Skin of body (tissue), 3 donors: ENCODE results near the gene TRANK1. TPM values are rescaled to one million over a fixed set of nuclear protein-coding genes. Genes with fewer than 3 reads are reported as not detected.

Experiments
- DNase-seq: peaks from one replicate; lab custom pipeline; 2025; lab: John Stamatoyannopoulos, UW
- small RNA-seq: library from RNA; depleted of rRNA; stranded (forward); fragments of <200 nt; gene quantifications from one replicate; pipeline ENCODE3, GENCODE V24; 2014; ENCODE audit warnings: low replicate concordance
- total RNA-seq: library from RNA; depleted of rRNA; stranded (reverse); fragments of >200 nt; gene quantifications from one replicate; pipeline ENCODE4 v1.2.3, GENCODE V29; 2014

TRANK1 gene
- total RNA-seq, 1 donor from 2014 or later = 7.9 TPM

DNA sequence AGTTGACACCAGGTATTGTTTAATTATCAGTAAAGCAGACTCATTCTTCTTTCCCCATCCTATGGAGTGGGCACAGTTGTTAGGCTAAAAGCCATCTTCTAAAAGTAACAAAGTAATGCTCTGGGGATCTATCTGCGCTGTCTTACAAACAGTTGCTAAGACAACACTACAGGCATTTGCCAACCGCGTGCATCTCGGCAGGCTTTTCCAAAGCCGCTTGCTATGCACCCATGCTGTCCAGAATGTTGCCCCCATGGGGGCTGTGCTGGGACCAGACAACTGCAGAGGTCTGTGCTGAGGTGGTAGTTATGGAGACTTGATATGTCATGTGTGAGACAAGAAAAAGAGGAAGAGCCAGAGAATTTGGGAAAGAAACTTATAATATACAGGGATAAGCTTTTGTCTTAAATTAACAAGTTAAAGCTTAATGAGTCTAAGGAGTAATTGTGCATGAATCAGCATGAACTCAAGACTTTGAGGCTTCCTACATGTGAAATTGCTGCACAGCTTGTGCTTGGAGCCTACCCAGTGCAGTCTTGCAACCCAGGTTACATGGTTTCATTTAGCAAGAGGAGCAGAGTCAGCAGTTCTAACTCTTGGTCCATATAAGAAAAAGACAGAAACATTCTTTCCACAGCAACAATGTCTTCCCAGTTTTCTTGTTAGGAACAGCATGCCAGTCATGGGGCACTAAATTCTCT is 141.6 kb downstream of the TRANK1 start:
- DNase-seq = no peak

DNA sequence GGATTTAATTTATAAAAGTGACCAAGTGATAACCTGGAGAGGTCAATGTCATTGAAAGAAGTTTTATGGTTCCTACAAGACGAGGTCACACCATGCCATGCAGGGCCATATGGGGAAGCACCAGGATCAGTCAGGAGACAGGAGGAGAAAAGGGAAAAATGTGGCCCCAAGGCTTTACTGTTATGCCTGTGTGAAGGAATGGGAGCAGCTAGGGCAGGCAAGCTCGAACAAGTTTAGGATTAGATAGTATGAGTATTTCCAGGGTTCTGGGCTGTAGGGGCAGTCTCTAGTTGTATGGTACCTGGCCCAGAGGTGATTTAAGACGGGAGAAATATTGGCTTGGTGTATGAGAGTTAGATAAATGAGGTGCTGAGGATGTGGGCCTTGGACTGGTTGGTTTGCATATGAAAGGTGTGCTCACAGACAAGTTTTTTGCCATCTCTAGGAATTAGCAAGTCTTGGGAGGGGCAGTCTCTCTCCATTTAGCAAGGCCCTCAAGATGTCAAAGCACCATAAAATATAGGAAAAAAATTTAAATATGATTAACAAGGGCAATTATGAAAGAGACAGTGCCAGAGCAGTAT is 144.2 kb downstream of the TRANK1 start:
- DNase-seq = no peak

DNA sequence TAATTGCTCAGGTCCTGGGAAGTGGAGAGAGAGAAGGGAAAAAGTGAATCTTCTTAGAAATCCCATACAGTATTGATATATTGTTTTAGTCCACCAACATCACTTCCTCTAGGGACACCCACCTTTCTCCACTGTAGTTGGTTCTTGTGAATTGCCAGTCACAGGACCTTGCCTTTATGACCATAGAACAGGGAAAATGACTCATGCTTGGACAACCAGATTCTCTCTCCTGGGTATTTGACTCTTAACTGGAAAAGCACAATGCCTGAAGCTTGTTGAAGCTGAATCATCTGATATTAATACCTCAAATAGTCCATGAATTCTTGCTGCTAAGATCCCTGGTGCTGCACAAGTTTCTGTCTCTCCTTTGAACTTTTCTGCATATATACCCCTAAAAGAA is 148.0 kb downstream of the TRANK1 start:
- DNase-seq = no peak

DNA sequence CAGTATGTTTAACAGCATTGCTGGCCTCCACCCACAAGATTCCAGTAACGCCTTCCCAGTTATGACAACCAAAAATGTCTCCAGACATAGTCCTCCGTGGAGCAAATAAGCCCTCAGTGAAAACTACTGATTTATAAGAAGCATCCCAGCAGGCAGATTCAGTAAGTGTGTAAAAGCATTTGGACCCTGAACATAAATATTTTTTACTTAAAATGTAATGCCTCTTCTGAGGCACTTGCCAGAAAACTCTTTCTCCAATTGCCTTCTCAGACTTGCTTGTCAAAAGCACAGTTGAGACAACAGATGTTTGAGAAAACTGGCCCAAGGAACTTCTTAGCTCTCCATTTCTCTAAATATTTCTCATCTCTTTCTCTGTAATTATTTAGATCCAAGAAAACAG is 148.7 kb downstream of the TRANK1 start:
- no peak for DNase-seq

DNA sequence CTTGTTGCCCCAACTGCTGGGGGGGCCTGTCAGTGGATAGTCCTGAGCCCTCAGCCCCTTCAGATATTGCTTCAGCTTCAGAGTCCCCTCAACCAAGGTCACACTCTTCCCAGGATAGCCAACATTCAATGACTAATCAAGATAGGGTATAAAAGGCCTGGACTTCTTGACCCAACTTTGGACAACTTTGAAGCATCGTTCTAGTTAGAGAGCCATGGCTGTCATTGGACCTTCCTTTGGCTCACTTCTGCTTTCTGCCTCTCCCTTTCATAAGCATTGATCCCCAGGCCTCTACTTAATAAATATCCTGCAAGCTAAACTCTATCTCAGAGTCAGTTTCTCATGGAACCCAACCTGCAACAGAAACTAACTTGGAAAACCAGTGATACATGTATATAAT is 149.2 kb downstream of the TRANK1 start:
- no peak for DNase-seq

DNA sequence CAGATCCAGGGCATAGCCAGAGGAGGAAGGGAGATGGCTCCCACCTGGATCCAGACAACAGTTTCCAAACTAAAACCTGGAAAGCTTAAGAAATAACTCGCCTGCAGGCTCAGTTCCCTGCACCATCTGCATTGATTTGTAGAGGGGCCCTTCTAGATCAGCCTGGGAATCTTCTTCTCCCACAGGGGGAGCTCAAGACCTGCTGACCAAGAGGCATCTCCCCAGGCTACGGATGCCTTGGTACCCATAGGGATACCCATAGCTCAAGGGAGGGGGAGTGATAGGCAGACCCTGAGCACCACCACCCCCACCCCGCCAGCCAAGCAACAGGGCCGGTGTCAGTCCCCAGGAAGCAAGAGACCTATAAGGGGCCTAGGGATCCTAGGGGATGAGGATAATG is 152.5 kb downstream of the TRANK1 start:
- DNase-seq = no peak

DNA sequence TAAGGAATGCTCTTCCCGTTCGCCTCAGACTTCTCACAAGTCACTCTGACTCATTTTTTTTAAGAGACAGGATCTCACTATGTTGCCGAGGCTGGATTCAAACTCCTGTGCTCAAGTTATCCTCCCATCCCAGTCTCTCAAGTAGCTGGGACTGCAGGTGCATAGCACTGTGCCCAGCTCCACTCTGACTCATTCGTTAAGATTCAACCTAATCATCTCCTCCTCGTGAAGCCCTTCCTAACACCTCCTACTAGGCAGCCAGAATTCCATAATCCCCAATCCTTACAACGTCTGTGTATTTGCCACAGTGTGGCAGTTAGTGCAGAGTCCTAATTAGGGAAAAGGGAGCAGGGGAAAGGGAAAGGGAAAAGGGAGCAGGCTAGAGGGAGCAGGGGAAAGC is 154.1 kb downstream of the TRANK1 start:
- no peak for DNase-seq

DNA sequence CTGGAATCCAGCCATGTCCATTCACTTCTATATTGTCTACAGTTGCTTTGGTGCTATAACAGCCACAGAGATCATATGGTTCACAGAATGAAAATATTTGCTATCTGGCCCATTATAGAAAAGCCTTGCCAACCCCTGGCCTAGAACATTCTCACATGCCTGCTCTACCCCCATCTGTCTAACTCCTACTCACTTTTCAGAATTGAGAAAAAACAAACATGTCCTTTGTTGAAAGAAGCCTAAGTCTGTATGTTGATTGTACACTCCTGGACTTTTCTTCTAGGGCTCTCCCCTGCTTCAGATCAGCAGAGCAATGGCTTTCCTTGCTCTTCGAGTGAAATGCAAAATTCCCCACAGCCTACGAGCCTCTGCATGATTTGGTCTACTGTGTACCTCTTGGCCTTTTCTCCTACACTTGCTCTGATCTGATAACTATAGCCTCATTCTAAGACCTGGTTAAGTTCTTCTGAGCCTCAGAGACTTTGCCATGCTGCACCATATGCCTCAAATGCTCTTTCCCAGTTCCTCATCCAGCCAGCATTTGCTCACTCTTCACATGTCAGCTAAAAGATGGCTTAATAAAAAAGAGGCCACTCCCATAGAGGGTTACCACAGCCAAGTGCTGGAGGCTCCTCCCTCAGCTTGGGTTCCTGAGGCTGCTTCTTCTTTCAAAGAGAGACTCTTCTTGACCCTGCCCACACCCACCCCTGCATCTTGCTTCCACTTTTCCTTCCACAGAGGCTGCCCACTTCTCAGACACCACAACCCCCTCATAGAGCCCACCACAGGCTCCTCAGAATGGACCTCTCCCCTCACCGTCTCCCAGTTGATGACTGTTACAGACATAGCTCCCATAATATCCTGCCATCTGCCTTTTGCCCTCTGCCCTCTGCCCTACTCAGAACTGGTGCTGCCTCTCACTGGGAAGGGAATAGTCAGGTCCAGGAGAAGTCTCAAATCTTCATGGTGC is 157.6 kb downstream of the TRANK1 start:
- DNase-seq = no peak

DNA sequence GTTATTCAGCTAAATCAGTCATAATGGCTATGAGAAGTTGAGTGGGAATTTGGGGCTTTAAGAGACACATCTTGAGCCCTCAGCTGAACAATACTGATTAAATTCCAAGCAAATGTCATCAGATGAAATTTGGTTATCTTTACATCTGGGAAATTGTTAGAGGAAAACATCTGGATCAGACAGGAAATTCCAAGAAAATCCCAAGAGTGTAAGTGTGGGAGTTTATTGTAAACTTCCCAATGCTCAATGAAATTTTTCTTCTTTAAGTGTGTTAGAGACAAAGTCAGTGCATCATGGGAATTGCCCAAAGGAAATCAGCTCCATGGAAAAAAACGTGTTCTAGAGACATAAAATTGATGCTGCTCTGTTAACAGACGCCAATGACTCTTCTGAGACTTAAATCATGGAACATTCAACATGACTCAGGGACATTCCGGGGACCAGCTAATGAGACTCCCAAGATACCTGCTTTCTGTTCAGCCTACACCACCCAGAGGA is 160.7 kb downstream of the TRANK1 start:
- DNase-seq = peak; percentile 68

DNA sequence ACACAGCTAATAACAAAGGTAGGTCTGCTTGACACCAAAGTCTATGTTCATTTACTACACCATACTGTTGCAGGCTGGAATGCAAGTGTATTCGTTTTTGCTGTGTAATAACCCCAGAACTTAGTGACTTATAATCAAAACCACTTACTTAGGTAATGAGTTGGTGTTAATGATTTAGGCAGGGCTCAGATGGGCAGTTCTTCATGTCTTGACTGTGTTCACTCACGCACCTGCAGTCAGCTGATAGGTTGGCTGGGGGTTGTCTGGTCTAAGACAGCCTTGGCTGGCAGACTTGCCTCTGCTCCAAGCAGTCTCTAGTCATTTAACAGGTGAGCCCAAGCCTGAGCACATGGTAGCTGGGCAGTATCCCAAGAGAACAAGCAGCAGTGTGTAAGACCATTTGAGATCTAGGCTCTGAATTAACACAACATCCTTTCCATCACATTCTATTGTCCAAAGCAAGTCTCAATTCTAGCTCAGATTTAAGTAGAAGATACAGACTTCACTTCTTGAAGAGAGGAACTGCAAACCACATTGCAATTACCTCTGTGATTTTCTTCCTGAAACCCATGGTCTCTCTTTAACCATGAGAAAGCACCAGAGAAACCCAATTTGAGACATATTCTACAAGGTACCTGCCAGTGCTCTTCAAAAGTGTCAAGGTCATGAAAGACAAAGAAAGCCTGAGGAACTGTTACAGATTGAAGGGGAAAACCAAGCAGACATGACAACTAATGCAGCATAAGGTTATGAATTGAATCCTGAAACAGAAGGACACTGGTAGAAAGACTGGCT is 167.2 kb downstream of the TRANK1 start:
- no peak for DNase-seq

Small RNAs within 50 kb of the gene (small RNA-seq; reads per million reads assigned to genes)
- not detected for gene RNU6ATAC4P

Other genes starting within 250 kb of the TRANK1 start
- 1.1 TPM for gene DCLK3, start 180.5 kb downstream of the TRANK1 start, total RNA-seq
- gene EPM2AIP1, start 48.1 kb upstream of the TRANK1 start, total RNA-seq = 27.5 TPM
- gene MLH1, start 48.5 kb upstream of the TRANK1 start, total RNA-seq = 50.9 TPM
- 64.4 TPM for gene LRRFIP2, start 229.5 kb upstream of the TRANK1 start, total RNA-seq